K562 (cell line): ENCODE data around the gene CEP76. TPM values are rescaled to one million over a fixed set of nuclear protein-coding genes. Genes with fewer than 3 reads are reported as not detected.

ENCODE experiments used
- ARID1B ChIP-seq: fragments of 450-650 bp; IDR thresholded peaks from 2 replicates; pipeline ENCODE4 v1.6.1; 2016; ENCODE audit warnings: antibody characterized with exemption, mild to moderate bottlenecking, inconsistent platforms
- BRD4 ChIP-seq: fragments of 200-600 bp; sonication (generic); IDR thresholded peaks from 2 replicates; pipeline ENCODE4 v1.6.1; 2017; ENCODE audit warnings: inconsistent platforms
- EZH2 ChIP-seq: IDR thresholded peaks from 2 replicates; pipeline ENCODE4 v1.6.1; 2012; ENCODE audit warnings: low read depth, mild to moderate bottlenecking, inconsistent platforms, low read length, borderline replicate concordance
- FIP1L1 ChIP-seq: fragments of 200-400 bp; formaldehyde crosslinking; IDR thresholded peaks from 2 replicates; pipeline ENCODE4 v1.6.1; 2018; ENCODE audit warnings: mild to moderate bottlenecking, low read depth, low read length; ENCODE audit not compliant: poor library complexity, severe bottlenecking
- GTF2B ChIP-seq: IDR thresholded peaks from 2 replicates; pipeline ENCODE4 v1.6.1; 2011; ENCODE audit not compliant: insufficient read length; ENCODE audit errors: extremely low read depth
- HDAC1 ChIP-seq, 2 experiments: fragments of 450-650 bp; IDR thresholded peaks; 2 replicates each; pipeline ENCODE4 v1.6.1; 2016 to 2017; ENCODE audit warnings: inconsistent platforms in 1 of 2, mild to moderate bottlenecking in 1 of 2, moderate library complexity in 1 of 2
- MCM7 ChIP-seq, 2 experiments: fragments of 450-650 bp; IDR thresholded peaks; 2 replicates each; pipeline ENCODE4 v1.6.1; 2016 to 2018
- NCOA4 ChIP-seq: fragments of 450-650 bp; IDR thresholded peaks from 2 replicates; pipeline ENCODE4 v1.6.1; 2018; ENCODE audit warnings: mild to moderate bottlenecking; ENCODE audit not compliant: partially characterized antibody
- RB1 ChIP-seq: fragments of 450-650 bp; IDR thresholded peaks from 2 replicates; pipeline ENCODE4 v1.6.1; 2017; ENCODE audit warnings: low read depth, mild to moderate bottlenecking
- RBBP5 ChIP-seq: fragments of 200-600 bp; sonication (generic); IDR thresholded peaks from 2 replicates; pipeline ENCODE4 v1.6.1; 2012; ENCODE audit warnings: borderline replicate concordance, mild to moderate bottlenecking, low read length, control low read depth, inconsistent platforms; ENCODE audit not compliant: insufficient read depth, poor library complexity, severe bottlenecking
- RBM25 ChIP-seq: fragments of 200-400 bp; formaldehyde crosslinking; IDR thresholded peaks from 2 replicates; pipeline ENCODE4 v1.6.1; 2018; ENCODE audit warnings: low read length, low read depth, moderate library complexity; ENCODE audit not compliant: severe bottlenecking
- SIN3B ChIP-seq: fragments of 450-650 bp; IDR thresholded peaks from 2 replicates; pipeline ENCODE4 v1.6.1; 2017; ENCODE audit warnings: low read depth, mild to moderate bottlenecking, moderate library complexity
- TOE1 ChIP-seq, 2 experiments: fragments of 450-650 bp in 1 of 2; sonication (generic) in 1 of 2; formaldehyde crosslinking in 1 of 2; IDR thresholded peaks; 2 replicates each; pipeline versions ENCODE4 v1.7.1 to v1.8.0; 2016 to 2022; ENCODE audit warnings: borderline replicate concordance in 2 of 2, mild to moderate bottlenecking in 2 of 2, antibody characterized with exemption in 1 of 2, inconsistent platforms in 1 of 2, low read depth in 1 of 2, missing genetic modification reagents in 1 of 2, moderate library complexity in 1 of 2
- XRCC3 ChIP-seq: fragments of 450-650 bp; IDR thresholded peaks from 2 replicates; pipeline ENCODE4 v1.6.1; 2017; ENCODE audit warnings: mild to moderate bottlenecking, moderate library complexity
- ZBTB12 ChIP-seq: fragments of 250-450 bp; sonication (Bioruptor Pico); IDR thresholded peaks from 2 replicates; pipeline ENCODE4 v1.4.0; 2020
- ZFP30 ChIP-seq: fragments of 250-450 bp; sonication (Bioruptor Pico); IDR thresholded peaks from 2 replicates; pipeline ENCODE4 v1.8.0; 2022; ENCODE audit warnings: moderate library complexity, mild to moderate bottlenecking, inconsistent platforms, borderline replicate concordance
- ZNF146 ChIP-seq: IDR thresholded peaks from one replicate; pipeline ENCODE4 v1.6.1; 2018; ENCODE audit warnings: missing compliant biosample characterization; ENCODE audit not compliant: unreplicated experiment
- ZNF217 ChIP-seq: sonication (generic); formaldehyde crosslinking; IDR thresholded peaks from 2 replicates; pipeline ENCODE4 v1.8.0; 2022; ENCODE audit warnings: mild to moderate bottlenecking, missing genetic modification reagents
- ZNF586 ChIP-seq: fragments of 450-650 bp; formaldehyde crosslinking; conservative IDR thresholded peaks from 2 replicates; pipeline ENCODE4 v1.4.0; 2020; ENCODE audit warnings: mild to moderate bottlenecking, moderate library complexity
- polyA plus RNA-seq, 8 experiments: library from polyadenylated mRNA; depleted of rRNA in 4 of 8; stranded (reverse) in 5 of 8; unstranded in 3 of 8; fragments of >200 nt; fragmentation: Nextera tagmentation in 2 of 8; fragmentation: Illumina TruSeq in 1 of 8; extraction: Ambion mirVana in 2 of 8; extraction: Trizol in 1 of 8; gene quantifications; 2 replicates each; pipeline versions ENCODE4 v1.2.1 to v1.2.3, GENCODE V29; 2011 to 2014; ENCODE audit warnings: inconsistent platforms in 1 of 8, missing spikeins in 1 of 8
- total RNA-seq, 7 experiments: library from RNA; depleted of rRNA in 6 of 7; stranded (reverse); fragments of >200 nt in 6 of 7; fragmentation: Illumina TruSeq in 2 of 7; extraction: Trizol in 2 of 7; gene quantifications; 2 replicates each; pipeline versions ENCODE4 v1.2.1 to v1.2.3, GENCODE V29; 2011 to 2021; ENCODE audit warnings: low replicate concordance in 1 of 7
- TF ChIP-seq, protein P1 (sequence below): sonication (generic); formaldehyde crosslinking; IDR thresholded peaks from 2 replicates; pipeline ENCODE4 v1.8.0; 2022; ENCODE audit warnings: mild to moderate bottlenecking, missing genetic modification reagents
- TF ChIP-seq, protein P2 (sequence below): conservative IDR thresholded peaks from 2 replicates; pipeline ENCODE4 v1.6.1; 2011; ENCODE audit warnings: low read depth, mild to moderate bottlenecking, low read length; ENCODE audit not compliant: control insufficient read depth

The CEP76 gene
- total and polyA plus RNA-seq, 9 of the 15 experiments (the other 6 are each of a cell fraction or from before 2014, with no cell fraction given) = 5.3 to 27.3 (median 19.3) TPM

DNA sequence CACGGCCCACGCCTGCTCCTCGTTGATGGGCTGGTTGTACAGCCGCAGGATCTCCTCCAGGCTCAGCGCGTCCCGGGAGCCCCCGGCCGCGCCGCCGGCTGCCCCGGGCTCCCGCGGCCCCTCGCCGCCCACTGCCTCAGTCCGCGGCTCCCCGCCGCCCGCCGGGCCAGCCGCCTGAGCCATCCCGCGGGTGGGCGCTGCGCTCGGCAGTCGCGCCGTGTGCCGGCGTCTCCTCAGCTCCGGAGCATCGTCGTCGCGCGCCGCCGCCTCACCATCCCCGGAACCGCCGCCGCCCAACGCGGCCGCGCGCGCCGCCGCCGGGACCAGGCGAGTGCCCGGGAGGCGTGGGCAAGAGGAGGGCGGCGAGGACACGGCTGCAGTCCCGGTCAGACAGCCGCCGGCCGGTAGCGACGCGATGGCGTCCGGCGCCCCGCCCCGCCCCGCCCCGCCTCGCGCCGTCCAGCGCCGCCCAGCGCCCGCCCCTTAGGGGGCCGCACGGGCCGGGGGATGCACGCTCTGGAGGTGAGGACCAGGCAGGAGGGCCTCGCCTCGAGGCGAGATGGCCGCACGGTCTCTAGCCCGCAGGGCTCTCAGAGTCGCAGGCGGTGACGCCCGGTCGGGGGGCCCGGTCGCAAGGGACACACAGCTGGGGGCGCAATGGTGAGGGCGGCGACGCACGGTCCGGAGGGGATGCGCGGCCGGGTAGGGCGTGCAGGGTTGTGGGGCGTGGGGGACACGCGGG, 44.7 kb downstream of the CEP76 start, which contains the start of gene SPIRE1 (continued):
- TF ChIP-seq BRD4 = no peak
- TF ChIP-seq EZH2 = no peak
- TF ChIP-seq, protein P1, sequence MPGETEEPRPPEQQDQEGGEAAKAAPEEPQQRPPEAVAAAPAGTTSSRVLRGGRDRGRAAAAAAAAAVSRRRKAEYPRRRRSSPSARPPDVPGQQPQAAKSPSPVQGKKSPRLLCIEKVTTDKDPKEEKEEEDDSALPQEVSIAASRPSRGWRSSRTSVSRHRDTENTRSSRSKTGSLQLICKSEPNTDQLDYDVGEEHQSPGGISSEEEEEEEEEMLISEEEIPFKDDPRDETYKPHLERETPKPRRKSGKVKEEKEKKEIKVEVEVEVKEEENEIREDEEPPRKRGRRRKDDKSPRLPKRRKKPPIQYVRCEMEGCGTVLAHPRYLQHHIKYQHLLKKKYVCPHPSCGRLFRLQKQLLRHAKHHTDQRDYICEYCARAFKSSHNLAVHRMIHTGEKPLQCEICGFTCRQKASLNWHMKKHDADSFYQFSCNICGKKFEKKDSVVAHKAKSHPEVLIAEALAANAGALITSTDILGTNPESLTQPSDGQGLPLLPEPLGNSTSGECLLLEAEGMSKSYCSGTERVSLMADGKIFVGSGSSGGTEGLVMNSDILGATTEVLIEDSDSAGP = no peak
- TF ChIP-seq RBM25 = no peak
- no peak for TF ChIP-seq GTF2B
- no peak for TF ChIP-seq ZNF146 (CRISPR knock-in tag)
- no peak for TF ChIP-seq MCM7 (IDR thresholded peaks at IDR 0.05)
- no peak for TF ChIP-seq TOE1 (IDR thresholded peaks at IDR 0.05; ENCODE audit: borderline replicate concordance)
- TF ChIP-seq TOE1 (CRISPR knock-in tag; IDR thresholded peaks at IDR 0.05; ENCODE audit: borderline replicate concordance, low read depth) = no peak
- TF ChIP-seq, protein P2, sequence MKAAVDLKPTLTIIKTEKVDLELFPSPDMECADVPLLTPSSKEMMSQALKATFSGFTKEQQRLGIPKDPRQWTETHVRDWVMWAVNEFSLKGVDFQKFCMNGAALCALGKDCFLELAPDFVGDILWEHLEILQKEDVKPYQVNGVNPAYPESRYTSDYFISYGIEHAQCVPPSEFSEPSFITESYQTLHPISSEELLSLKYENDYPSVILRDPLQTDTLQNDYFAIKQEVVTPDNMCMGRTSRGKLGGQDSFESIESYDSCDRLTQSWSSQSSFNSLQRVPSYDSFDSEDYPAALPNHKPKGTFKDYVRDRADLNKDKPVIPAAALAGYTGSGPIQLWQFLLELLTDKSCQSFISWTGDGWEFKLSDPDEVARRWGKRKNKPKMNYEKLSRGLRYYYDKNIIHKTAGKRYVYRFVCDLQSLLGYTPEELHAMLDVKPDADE = 0 out of 2 replicates have a peak, but pooled peaks have one; percentile 18
- no peak for TF ChIP-seq FIP1L1
- no peak for TF ChIP-seq ZFP30 (CRISPR knock-in tag)
- TF ChIP-seq HDAC1 (IDR thresholded peaks at IDR 0.05) = no peak
- TF ChIP-seq RB1 = peak; percentile 68
- TF ChIP-seq XRCC3 = no peak
- TF ChIP-seq RBBP5 = peak; percentile 55
- TF ChIP-seq ARID1B = no peak
- no peak for TF ChIP-seq ZNF217
- peak; percentile 54; the same call in 1 of the 2 replicates for TF ChIP-seq SIN3B
- no peak for TF ChIP-seq ZBTB12 (CRISPR knock-in tag)
- no peak for TF ChIP-seq NCOA4
- no peak for TF ChIP-seq ZNF586 (CRISPR knock-in tag)
